Panc1 (cell line): ENCODE results near the gene KIF21B.

Experiments
- POLR2AphosphoS5 ChIP-seq: IDR thresholded peaks from 2 replicates; pipeline ENCODE4 v1.6.1; 2012; ENCODE audit warnings: mild to moderate bottlenecking, low read depth, low read length, moderate library complexity
- REST ChIP-seq, 2 experiments: IDR thresholded peaks; 2 replicates each; pipeline ENCODE4 v1.6.1; 2011 to 2012; ENCODE audit warnings: low read depth in 2 of 2, control low read depth in 1 of 2, low read length in 1 of 2, mild to moderate bottlenecking in 1 of 2, moderate library complexity in 1 of 2; ENCODE audit not compliant: insufficient read depth in 1 of 2
- SIN3A ChIP-seq: IDR thresholded peaks from 2 replicates; pipeline ENCODE4 v1.6.1; 2012; ENCODE audit warnings: low read depth, mild to moderate bottlenecking, low read length, moderate library complexity, borderline replicate concordance; ENCODE audit not compliant: insufficient read depth
- TF ChIP-seq, protein P1 (sequence below): fragments of 450-650 bp; IDR thresholded peaks from 2 replicates; pipeline ENCODE4 v1.5.1; 2017; ENCODE audit warnings: mild to moderate bottlenecking

DNA sequence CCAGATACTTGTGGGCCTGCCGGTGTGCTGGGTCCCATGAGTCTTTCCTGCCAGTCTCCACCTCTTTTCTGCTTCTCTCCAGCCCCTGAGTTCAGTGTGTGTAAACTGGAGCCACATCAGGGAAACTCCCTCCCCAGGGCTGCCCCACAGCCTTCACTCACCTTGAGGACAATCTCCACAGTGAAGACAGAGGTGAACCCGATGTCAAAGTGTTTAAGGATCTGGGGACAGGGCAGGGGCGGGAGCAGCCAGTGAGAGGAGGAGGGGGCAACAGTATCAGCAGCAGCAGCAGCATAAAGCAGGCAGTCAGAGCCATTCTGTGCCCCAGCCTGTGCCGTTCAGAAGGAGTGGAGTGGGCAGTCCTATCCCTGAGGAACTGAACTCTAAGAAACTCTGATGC lies 45.5 kb upstream of the KIF21B start:
- TF ChIP-seq, protein P1, sequence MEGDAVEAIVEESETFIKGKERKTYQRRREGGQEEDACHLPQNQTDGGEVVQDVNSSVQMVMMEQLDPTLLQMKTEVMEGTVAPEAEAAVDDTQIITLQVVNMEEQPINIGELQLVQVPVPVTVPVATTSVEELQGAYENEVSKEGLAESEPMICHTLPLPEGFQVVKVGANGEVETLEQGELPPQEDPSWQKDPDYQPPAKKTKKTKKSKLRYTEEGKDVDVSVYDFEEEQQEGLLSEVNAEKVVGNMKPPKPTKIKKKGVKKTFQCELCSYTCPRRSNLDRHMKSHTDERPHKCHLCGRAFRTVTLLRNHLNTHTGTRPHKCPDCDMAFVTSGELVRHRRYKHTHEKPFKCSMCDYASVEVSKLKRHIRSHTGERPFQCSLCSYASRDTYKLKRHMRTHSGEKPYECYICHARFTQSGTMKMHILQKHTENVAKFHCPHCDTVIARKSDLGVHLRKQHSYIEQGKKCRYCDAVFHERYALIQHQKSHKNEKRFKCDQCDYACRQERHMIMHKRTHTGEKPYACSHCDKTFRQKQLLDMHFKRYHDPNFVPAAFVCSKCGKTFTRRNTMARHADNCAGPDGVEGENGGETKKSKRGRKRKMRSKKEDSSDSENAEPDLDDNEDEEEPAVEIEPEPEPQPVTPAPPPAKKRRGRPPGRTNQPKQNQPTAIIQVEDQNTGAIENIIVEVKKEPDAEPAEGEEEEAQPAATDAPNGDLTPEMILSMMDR, result no peak
- TF ChIP-seq SIN3A (no peak), POLR2AphosphoS5 (no peak), REST (IDR thresholded peaks at IDR 0.05; ENCODE audit: insufficient read depth in 1 of 2, low read depth in 2 of 2, low read length in 1 of 2) (no peak)
